Measurements from ENCODE around the gene U2AF1L4.

U2AF1L4 gene

GRCh38 chr19:35710784-35711723 lies 34.2 kb downstream of the U2AF1L4 start:
- no peak; the same call in 2 of the 3 replicates for ATAC-seq
- TF ChIP-seq ZC3H10 (CRISPR knock-in tag; IDR thresholded peaks at IDR 0.05) (no peak), PPARA (CRISPR knock-in tag; IDR thresholded peaks at IDR 0.05; ENCODE audit: borderline replicate concordance) (no peak), CREB5 (CRISPR knock-in tag; IDR thresholded peaks at IDR 0.05; ENCODE audit: low read depth) (no peak), TCF4 (CRISPR knock-in tag; IDR thresholded peaks at IDR 0.05; ENCODE audit: borderline replicate concordance) (no peak), BACH2 (CRISPR knock-in tag; IDR thresholded peaks at IDR 0.05; ENCODE audit: borderline replicate concordance) (no peak), ZNF70 (CRISPR knock-in tag; IDR thresholded peaks at IDR 0.05) (no peak), SNAI2 (CRISPR knock-in tag; IDR thresholded peaks at IDR 0.05) (no peak)

- ATAC-seq: no peak
- TF ChIP-seq ISL1 (CRISPR knock-in tag; IDR thresholded peaks at IDR 0.05) (no peak), TOX (CRISPR knock-in tag; IDR thresholded peaks at IDR 0.05; ENCODE audit: borderline replicate concordance) (no peak), TSHZ2 (CRISPR knock-in tag; IDR thresholded peaks at IDR 0.05) (no peak), POU6F1 (CRISPR knock-in tag; IDR thresholded peaks at IDR 0.05; ENCODE audit: borderline replicate concordance, low read depth) (no peak), TCF4 (CRISPR knock-in tag; IDR thresholded peaks at IDR 0.05; ENCODE audit: borderline replicate concordance) (no peak), ARNTL (CRISPR knock-in tag; IDR thresholded peaks at IDR 0.05; ENCODE audit: borderline replicate concordance, low read depth) (no peak), CSRNP3 (CRISPR knock-in tag; IDR thresholded peaks at IDR 0.05) (no peak), PPARA (CRISPR knock-in tag; IDR thresholded peaks at IDR 0.05; ENCODE audit: borderline replicate concordance) (no peak), RARB (CRISPR knock-in tag; IDR thresholded peaks at IDR 0.05) (no peak), ZNF8 (CRISPR knock-in tag; IDR thresholded peaks at IDR 0.05) (no peak), ZNF565 (CRISPR knock-in tag; conservative IDR thresholded peaks at IDR 0.05; ENCODE audit: low read depth) (no peak), CREB5 (CRISPR knock-in tag; IDR thresholded peaks at IDR 0.05; ENCODE audit: low read depth) (no peak), SNAI2 (CRISPR knock-in tag; IDR thresholded peaks at IDR 0.05) (no peak), PATZ1 (CRISPR knock-in tag; IDR thresholded peaks at IDR 0.05; ENCODE audit: borderline replicate concordance) (no peak), ZFP3 (CRISPR knock-in tag; IDR thresholded peaks at IDR 0.05) (no peak), BACH2 (CRISPR knock-in tag; IDR thresholded peaks at IDR 0.05; ENCODE audit: borderline replicate concordance) (no peak), ESRRG (CRISPR knock-in tag; IDR thresholded peaks at IDR 0.05) (no peak), GLIS3 (CRISPR knock-in tag; IDR thresholded peaks at IDR 0.05) (no peak)
These were observed 36.8 kb downstream of the U2AF1L4 start for GRCh38 chr19:35708391-35708790.
